Measurements from ENCODE around the gene USP16. TPM values are rescaled to one million over a fixed set of nuclear protein-coding genes. Genes with fewer than 3 reads are reported as not detected.

Gene USP16
- total and polyA plus RNA-seq, 2 donors (not counting 1 experiment from before 2014, with no cell fraction given): 13.1 to 54.7 TPM

- Histone ChIP-seq H4K20me1 (ENCODE audit: control insufficient read depth, insufficient read depth, low read length, poor library complexity, severe bottlenecking) (peaks cover 5% of the 10 kb centered on the region), H3K27ac (ENCODE audit: low read length in 2 of 2) (peak overlapping the region; percentile 78 to 80), H3K4me2 (replicated peaks; ENCODE audit: low read depth, low read length, poor library complexity, severe bottlenecking) (peak overlapping the region; percentile 70), H3K9ac (ENCODE audit: low read length) (peak overlapping the region; percentile 69), H3K4me3 (ENCODE audit: control extremely low read depth in 1 of 5, extremely low read depth in 1 of 5, insufficient read depth in 1 of 5, low read depth in 2 of 5, low read length in 4 of 5) (peak overlapping the region; percentile 50 to 68 (median 66)), H2AFZ (ENCODE audit: insufficient read depth, low read depth, low read length, poor library complexity, severe bottlenecking) (peak overlapping the region; percentile 76), H3K27me3 (replicated peaks in 1 of 4; ENCODE audit: control extremely low read depth in 1 of 4, control insufficient read depth in 3 of 4, insufficient read depth in 4 of 4, low read length in 3 of 4) (no peaks in the 10 kb centered on the region), H3K36me3 (replicated peaks in 1 of 2; ENCODE audit: control extremely low read depth in 1 of 2, control insufficient read depth in 1 of 2, extremely low read depth in 1 of 2, insufficient read depth in 2 of 2, low read length in 1 of 2) (no peaks in the 10 kb centered on the region), H3K79me2 (ENCODE audit: control insufficient read depth, insufficient read depth, low read length) (peaks cover 13% of the 10 kb centered on the region), H3K4me1 (ENCODE audit: control insufficient read depth in 2 of 2, insufficient read depth in 2 of 2, low read length in 2 of 2) (peaks cover 30 to 39% of the 10 kb centered on the region in 2 donors), H3K9me3 (ENCODE audit: control extremely low read depth in 1 of 3, control insufficient read depth in 2 of 3, insufficient read depth in 1 of 3, low read length in 2 of 3) (peaks cover 0 to 8% (median 0%) of the 10 kb centered on the region in 3 donors)
- POLR2A ChIA-PET: interaction anchor here (1.3 kb wide), 1 partner anchor 53 kb away, joined by 5 read pairs; the partner anchor contains the start of gene USP16
- ATAC-seq (ENCODE audit: low read depth): no peak
- Mint-ChIP-seq H3K4me3 (peak overlapping the region; percentile 93), H3K4me1 (peaks cover 59% of the 10 kb centered on the region), H3K27me3 (no peaks in the 10 kb centered on the region), H3K9me3 (ENCODE audit: insufficient read depth) (peaks cover 2% of the 10 kb centered on the region), H3K27ac (peak overlapping the region; percentile 97)
- WGBS (ENCODE audit: insufficient coverage): 20% methylated on average over 1 of the region's 6 CpGs
- TF ChIP-seq EZH2 (IDR thresholded peaks at IDR 0.05; ENCODE audit: borderline replicate concordance, insufficient read depth, low read depth, low read length, poor library complexity, severe bottlenecking) (no peak), CTCF (IDR thresholded peaks at IDR 0.05) (no peak)
- DNase-seq: peak; percentile 43
- intact Hi-C loops (cut with micrococcal nuclease): loop anchor here (1.0 kb wide), 2 partner anchors 119 to 223 kb away; no protein-coding TSS in a partner anchor
- CTCF ChIA-PET: interaction anchor here (1.0 to 1.5 kb wide), 3 partner anchors 293 to 773 kb away, joined by 3 to 4 read pairs (median 3); no protein-coding TSS in a partner anchor
These were observed 53.2 kb downstream of the USP16 start for GRCh38 chr21:29077651-29078090.
